HG03460 (cell line): ENCODE measurements around the gene MRPS18C.

Source experiments
- ATAC-seq: cut with Tn5 transposase; IDR thresholded peaks from one replicate; pipeline ENCODE4 v1.9.1; 2021; ENCODE audit not compliant: unreplicated experiment

The MRPS18C gene

DNA sequence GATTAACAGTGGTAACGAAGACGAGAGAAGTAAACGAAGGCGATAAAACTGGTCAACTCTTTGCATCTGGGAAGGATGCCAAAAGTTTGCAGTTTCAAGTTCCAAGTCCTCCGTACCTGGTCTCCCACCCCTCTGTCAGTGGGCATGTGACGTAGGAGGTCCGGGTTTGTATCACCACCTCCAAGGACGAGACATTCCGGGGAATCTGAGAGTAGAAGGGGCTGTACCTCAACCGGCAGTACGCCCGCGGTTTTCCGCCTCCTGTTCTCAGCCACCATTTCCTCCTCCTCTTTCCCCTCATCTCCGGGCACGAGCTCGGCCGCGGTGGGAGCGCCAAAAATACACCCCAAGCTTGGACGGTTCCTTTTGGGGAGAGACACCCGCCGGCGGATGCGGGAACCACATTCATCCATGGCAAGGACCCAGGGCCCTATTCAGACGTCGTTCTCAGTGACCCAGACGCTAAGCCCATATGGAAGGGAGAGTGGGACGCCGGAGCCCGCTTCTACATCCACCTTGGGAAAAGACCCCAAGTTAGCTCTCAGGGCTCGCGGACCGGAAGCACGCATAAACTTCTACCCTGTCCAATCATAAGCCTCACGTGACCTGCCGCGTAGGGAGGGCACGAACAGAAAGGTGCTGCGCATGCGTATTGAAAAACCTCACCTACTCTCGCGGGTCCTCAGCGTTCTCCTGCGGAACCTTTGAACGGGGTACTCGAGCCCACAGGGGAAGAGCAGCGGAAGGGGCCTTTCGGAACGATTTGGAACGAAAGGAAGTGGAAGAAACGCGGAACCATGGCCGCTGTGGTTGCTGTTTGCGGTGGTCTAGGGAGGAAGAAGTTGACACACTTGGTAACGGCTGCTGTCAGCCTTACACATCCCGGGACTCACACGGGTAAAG, at the start of gene MRPS18C, which contains the start of gene HELQ:
Gene MRPS18C (plus strand): TSS at position 778 of the 903 bp plus-strand sequence. CDS start 20 bp downstream, at position 798.
Gene HELQ (minus strand): TSS at position 543 of the 903 bp plus-strand sequence. CDS start 130 bp downstream, at position 413.
- peak; percentile 94 for ATAC-seq

DNA sequence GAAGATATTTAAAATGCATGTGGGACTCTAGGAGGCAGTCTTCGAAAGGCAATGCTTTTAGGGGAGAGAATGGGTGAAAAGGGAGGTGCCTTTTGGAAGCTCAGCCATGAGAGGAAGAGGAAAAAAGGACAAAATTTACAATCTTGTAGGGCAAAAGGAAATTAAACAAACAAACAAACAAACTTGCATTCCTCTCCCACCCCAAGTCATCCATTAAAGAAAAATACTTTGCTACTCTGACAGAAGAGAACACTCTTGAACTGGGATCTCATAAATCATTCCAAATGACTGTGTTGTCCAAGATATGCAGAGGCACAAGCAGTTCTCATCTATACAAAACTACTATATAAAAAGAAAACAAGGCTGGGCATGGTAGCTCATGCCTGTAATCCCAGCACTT, 47.0 kb upstream of the MRPS18C start:
- ATAC-seq, result no peak

DNA sequence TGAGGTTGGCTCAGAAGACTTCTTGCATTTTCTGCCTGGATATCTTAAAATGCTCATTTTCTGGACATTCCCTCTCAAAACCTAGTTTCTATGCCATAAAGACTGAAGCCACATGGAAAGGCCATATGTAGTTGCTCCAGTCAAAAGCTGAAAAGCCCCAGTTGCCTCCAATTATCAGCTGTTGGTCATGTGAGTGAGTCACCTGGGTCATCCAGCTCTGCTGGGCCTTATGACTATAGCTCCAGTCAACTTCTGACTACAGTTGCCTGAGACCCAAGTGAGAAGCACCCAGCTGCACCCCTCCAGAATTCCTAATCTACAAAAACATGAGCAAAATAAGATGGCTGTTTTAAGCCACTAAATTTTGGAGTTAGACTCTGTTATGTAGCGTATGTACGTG, 42.2 kb upstream of the MRPS18C start:
- ATAC-seq, result no peak

DNA sequence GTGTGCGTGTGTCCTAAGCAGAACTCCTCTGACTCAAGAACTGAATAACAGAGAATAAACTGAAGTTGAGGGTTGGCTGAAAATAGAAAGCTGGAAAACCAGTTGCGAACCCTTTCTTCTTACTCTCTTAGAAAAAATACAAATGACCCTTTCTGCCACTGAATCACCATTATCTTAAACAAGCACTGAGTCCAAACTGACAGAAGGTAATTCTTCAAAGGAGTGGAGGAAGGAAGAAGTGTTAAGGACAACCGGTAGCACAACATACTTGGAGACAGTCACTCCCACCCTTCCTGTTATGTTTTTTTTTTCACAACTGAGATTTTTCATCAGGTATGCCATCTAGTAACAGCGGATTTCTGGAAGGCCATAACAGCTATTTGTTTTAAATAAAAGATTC, 38.3 kb upstream of the MRPS18C start:
- ATAC-seq, result no peak

DNA sequence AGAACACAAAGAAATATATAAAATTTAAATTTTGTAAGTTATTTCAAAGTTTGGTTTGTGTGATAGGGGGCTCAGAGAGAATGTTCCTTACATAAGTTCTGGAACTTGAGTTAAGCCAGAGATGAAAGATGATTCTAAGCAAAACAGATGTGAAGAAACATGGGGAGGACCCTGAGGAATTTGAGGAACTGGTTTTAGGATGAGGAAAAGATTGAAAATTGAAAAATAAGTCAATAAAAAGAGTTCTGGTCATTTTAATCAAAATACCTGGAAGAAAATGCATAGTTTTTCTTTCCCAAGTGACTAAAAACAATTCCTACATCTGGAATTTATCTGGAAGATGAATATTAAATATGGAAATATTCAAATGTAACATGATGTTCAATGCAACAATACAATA, 37.6 kb upstream of the MRPS18C start:
- no peak for ATAC-seq

DNA sequence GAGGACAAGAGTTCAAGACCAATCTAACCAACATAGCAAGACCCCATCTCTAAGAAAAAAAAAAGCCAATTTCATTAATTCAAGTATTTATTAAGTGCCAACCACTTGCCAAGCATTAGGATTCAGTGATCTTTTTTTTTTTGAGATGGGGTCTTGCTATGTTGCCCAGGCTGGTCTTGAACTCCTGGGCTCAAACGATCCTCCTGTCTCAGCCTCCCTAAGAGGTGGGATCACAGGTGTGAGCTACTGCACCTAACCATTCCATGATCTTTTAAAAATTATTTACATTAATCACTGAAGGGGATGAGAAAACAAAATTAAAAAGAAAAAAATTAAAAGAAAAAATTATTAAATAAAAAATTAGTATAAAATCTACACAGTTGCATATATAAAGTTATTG, 24.7 kb upstream of the MRPS18C start:
- no peak for ATAC-seq

DNA sequence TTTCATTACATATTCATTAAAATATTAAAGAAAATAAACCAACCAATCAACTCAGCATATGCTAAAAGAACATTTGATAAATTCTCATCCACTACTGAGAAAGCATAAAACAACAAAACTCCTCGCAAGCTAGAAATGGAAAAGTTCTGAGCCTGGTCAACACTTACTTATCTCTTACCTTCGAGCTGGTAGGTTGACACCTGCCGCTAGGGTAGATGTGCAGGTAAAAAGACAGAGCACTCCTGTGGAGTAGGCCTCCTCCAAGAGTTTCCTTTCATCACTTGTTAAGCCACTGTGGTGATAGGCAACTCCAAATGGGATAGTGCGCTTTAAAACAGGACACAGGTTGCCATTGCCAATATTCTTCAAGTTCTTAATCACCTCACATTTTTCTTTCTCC, 19.2 kb upstream of the MRPS18C start:
- no peak for ATAC-seq

DNA sequence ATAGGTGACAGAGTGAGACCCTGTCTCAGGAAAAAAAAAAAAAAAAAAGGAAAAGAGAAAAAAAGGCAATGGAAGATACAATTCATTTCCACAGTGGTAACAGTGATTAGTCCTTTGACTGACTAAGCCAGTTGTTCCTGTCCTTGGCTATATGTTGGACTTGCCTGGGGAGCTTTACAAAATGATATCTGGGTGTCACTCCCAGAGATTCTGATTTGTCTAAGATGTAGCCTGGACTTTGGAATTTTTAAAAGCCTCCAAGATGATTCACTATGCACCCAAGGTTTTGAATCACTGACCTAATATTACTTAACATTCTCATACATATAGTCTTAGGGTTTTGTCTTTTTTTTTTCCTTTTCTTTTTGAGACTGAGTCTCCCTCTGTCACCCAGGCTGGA, 17.1 kb upstream of the MRPS18C start:
- ATAC-seq, result no peak

DNA sequence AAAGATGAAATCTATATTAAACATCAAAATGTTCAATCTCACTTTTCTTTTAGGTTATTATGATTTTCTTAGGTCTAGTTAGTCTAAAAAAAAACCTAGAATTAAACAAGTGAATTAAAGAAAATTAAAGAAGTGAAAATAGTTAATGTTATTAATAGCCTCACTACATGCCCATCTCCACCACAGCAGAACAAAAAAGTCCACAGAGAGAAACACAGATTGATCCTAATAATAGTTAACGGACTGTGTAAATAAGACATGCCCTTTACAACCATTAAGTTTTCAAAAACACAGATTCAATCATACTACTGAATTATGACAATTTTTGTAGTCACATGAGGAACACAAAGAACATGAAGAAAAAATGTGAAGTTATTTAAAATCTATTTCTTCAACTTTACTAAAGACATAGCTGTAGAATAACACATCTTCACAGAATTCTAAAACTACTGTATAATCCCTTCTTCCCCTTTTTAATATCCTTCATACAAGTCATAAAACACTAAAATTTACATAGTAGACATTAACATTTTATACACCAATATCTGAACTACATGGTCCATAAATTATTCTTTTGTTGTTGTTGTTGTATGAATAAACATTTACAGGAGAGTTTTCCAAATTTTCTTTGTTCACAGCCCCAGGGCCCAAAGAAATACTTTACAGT, 15.6 kb upstream of the MRPS18C start:
- no peak for ATAC-seq

DNA sequence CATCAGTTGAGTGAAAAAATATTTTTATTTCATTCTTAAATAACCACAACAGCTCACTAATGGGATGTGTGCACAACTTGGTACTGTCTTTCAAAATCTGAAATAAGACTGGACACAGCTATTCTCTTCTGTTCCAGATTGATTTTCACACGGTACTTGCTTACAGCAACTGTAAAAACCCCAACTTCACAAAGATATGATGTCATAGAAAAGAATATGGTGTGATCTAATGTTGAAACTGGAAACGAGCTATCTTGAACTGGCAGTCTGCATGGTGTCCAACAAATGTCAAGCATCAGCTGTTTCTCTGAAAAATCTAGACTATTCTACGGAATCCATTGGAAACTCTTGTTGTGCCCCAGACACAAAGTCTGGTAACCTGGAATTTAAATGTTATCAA, 15.0 kb upstream of the MRPS18C start:
- ATAC-seq, result no peak

DNA sequence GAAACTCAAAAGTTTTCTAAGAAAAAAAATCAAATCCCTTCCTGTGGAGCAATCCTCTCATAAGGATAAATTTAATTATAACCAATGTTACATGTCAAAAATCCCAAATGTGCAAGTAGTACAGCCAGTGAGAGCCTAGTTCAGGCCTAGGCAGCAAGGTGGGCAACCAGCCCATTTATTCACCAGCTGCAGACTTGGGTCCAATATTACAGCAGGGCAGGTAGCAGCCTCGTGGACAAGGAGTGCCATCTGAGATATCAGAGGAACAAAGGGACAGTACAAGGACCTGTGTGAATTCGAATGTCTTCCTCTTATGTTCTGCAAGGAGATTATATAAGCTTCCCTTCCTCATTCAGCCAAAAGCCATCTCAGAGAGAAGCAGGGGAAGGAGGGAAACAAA, 6.8 kb upstream of the MRPS18C start:
- ATAC-seq, result no peak

DNA sequence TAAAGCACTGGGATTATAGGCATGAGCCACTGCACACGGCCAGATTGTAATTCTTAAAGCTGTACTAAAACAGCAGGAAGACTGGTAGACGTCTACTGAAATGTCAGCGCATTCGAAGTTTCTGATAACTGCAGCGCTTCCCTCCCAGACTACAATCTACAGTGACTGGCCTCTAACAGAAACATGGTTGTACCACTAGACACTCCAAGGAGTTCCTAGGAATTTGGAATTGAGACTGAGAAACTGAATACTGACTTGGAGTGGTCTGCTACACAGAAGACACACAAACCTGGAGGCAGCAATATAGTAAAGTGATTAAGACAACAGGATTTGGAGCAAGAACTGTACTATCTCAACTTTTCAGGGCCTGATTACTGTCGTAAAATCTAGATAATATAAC, 1.2 kb upstream of the MRPS18C start:
- no peak for ATAC-seq

DNA sequence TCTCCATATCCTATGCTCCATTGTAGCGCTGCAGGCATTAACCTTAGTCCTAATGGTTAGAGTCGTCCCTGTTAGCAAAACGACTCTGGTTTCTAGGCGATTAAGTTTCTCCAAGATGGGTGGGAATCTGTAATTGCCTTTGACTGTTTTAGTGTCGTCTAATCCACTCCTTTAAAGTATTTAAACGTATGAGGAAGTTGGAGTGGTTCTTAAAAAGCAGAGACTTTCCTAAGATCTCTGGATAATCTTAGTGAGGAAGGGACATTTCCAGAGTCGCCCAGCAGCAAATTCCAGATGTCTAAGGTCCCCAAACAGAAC, 285 bp downstream of the MRPS18C start:
- no peak for ATAC-seq

DNA sequence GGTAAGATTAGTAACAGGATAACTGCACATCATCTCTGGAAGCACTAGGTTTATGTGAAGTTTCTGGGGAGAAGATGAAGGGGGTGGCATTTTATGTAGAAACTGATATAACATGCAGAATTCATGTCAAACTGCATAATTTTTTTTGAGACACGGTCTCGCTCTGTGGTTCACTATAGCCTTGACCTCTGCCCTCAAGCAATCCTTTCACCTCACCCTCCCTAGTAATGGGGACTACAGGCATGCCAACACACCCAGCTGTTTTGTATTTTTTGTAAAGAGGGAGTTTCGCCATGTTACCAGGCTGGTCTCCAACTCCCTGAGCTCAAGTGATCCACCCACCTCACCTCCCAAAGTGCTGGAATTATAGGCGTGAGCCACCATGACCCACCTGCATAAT, 17.6 kb downstream of the MRPS18C start:
- ATAC-seq, result no peak

DNA sequence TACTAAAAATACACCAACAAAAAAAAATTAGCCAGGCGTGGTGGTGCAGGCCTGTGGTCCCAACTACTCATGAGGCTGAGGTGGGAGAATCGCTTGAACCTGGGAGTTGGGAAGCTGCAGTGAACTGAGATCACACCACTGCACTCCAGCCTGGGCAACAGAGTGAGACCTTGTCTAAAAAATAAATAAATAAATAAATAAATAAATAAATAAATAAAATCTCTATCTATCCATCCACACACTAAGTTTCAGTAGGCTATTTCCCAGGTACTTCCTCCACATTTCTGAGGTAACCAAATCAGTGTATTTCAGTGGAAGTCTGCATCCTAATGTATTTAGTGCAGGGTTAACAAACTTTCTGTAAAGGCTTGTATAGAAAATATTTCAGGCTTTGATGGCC, 18.1 kb downstream of the MRPS18C start:
- no peak for ATAC-seq

DNA sequence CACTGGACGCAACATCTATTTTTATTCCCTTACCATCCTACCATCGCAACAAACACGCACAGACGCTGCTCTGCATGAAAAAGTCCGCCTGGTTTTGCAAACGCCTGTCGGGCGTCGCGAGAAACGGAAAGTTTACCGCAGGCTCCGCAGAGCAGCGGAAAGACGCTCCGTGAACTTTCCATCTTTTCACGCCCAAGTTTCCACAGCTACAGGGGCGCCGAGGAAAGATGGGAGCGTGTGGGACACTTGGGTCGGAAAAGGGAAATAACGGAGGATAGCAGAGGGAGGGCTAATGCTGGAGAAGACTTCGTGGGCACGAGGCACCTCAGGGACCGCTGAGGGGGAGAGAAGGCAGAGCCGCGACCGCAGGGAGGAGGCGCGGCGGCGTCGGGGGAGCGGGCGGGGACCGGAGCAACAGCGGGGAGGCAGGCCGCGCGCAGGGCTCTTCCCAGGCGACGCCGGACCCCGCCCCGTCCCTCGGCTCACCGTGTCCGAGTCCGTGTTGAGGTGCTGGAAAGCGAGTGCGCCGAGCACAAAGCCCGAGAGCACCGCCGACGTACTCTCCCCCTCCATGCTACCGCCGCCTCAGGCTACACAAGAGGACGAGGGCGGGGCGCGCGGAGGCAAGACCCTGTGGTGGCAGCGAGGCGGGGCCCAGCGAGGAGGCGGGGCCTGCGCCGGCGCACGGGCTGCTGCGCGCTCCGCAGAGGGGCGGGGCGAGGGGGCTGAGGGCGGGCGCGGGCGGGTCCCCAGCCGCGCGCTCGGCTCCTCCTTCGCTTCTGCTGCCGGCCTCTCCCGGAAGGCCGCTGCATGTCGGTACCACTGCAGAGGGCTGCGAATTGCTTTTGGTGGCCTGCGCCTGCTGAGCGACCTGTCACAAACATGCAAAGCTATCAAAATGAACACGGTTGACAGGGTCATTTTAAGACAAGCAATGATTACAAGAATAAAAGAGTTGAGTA, 28.9 kb downstream of the MRPS18C start, which contains the start of gene ABRAXAS1:
Gene ABRAXAS1 (minus strand): TSS at position 601 of the 962 bp plus-strand sequence. CDS start 28 bp downstream, at position 573.
- peak; percentile 96 for ATAC-seq

DNA sequence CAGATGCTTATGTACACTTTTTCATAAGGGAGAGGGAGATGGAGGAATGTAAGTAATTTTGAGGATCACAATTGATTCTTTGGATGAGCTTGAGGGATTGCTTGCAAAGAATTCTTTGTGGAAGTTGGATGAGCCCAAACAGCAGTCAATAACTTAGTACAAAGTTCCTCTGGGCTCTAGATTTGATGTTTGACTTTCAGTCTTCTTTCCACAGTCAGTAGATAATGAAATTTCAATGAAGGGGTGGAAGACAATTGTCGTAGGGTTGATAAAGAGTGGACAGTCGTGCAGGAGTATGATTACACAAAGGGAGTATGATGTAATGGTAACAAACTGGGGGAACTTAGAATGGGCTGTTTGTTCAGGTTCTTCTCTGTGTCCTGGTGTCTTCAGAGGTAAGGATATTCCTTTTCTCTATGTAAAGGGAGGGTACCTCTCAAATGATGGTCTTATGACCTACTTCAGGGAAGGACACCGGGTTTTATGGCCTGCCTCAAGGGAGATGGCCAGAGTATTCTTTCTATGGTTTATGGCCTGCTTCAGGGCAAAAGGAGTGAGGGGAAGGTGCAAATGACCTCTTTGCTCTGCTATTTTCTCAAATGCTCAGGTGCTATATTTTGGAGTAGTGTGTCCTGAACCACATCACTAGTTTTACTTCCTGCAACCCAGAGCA, 30.7 kb downstream of the MRPS18C start:
- no peak for ATAC-seq

DNA sequence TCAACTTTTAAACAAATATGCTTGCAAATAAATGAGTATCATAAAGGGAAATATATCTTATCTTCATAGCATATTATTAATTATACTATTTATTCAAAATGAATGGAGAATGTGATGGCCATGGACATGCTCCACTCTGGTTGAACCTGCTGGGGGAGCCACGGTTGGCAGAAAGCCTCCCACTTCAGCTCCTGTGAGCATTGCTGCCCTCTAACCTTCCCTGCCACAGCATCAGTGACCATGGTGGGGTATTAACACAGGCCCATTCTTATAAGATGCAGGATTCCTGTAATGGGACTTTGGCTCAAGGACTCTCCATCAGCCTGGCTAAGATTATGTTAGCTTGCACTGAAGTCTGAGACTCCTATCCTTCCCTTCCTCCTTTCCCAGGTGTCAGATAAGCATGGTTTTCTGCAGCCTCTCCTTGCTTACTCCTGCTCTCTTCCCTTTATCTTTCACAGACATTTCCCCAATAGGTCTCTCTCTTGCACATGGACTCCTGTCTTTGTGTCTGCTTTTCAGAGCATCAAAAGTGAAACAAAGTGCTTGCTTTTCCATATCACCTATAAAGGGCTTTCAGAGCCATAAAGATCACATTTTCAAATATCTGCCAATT, 34.0 kb downstream of the MRPS18C start:
- ATAC-seq, result no peak

DNA sequence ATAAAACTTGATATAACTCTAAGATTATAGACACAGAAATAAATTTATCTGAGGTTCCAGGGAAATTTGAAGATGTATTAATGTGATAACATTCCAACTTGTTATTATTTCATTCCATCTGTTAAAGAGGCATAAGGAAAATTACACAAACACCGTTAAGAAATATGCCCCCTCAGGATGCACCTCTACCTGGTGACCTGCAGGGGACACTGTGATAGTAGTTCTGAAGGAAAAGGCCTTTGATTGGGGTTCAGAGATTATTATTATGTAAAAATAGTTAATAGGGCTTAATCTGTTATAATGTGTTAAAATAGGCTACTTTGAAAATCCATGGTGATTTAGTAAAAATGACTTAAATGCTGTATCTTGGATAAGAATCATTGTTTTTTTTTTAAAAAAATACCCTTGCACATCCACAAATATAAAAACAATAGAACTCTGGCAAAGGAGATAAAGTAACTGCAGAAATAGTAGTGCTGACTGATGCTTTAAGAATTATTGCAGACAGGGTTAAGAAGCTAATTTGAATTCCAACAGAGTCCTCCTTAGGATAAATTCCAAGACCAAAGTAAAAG, 35.1 kb downstream of the MRPS18C start:
- peak; percentile 75 for ATAC-seq
